Measurements from ENCODE around the gene GNG14.
"Not testable (repeated sequence)": the region's sequence is repeated elsewhere in the genome, so short reads cannot be mapped to it uniquely, and the experiment has no call there.

The GNG14 gene

DNA sequence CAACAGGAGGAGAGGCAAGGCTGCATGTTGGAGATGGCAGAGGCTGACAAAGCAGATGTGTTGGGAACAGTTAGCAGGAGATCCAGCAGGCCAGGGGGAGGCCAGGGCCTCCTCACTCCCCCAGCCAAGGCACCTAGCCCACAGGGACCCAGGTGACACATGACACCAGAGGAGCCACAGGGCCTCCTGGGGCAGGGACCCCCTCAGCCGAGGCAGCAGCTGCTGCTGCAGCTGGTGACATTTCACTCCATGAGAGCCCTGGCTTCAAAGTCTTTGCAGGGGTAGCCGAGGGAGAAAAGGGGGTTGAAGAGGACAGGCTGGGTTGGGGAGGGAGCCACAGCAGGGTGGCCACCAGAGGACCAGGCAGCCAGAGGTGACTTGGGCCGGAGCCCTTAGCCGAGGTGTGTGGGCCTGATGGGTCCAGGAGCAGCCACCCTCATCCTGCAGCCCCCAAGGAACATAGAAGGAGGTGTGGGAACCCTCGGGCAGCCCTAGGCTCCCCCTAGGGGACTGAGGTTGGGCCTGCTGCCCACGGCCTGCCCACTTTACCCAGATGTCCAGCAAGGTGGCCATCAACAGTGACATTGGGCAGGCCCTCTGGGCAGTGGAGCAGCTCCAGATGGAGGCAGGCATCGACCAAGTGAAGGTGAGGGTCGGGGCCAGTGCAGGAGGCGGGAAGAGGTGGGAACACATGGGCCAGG lies at the start of gene GNG14:
Gene GNG14, plus strand, starts transcription at position 503 of the 701 bp plus-strand sequence. Its CDS starts 51 bp downstream, at position 554.
- DNase-seq: no peak

DNA sequence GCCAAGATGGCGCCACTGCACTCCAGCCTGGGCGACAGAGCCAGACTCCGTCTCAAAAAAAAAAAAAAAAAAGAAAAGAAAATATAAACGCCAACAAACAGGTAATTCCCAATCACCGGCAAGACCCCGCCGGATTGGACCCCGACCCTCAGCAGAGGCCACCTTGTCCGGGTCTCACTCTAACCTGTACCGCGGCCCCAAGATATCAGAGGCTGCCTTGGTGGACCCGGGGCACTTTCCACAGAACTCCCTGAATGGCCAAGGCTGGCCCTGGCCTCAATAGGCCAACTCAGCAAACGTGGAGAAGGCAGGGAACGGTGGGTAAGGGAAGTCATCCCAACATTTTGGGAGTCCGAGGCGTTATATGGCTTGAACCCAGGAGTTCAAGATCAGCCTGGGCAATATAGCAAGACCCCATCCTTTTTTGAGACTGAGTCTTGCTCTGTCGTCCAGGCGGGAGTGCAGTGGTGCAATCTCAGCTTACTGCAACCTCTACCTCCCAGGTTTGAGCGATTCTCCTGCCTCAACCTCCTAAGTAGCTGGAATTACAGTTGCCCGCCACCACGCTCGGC lies 49.1 kb upstream of the GNG14 start:
- DNase-seq: no peak

DNA sequence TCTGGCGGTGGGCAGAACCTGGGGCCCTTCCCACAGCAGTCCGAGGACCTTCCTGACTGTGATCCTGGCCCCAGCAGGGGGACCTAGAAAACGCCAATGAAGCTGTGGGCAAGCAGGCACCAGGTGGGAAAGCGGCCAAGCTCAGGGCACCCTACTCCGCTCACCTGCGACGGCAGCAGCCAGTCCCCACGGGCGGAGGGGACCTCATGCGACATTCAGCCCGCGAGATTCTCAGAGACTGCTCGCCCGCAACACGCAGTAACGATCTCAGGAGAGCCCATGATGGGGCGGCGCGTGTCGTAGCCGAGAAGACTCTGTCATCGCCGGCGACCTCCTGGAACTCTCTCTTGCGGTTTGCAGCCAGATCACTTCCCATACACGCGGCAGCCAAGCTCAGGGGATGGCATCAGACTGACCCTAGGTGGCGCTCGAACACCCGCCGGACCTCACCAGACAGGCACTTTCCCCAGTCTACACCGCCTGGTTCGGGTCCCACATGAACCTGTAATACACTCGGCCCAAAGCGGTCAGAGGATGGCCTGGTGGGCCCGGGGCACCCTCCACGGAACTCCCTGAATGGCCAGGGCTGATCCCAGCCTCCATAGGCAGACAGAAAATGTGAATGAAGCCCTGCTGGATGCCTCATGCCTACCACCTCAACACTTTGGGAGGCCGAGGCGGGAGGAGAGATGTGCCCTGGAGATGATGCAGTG lies 47.7 kb upstream of the GNG14 start:
- DNase-seq: peak; percentile 92

DNA sequence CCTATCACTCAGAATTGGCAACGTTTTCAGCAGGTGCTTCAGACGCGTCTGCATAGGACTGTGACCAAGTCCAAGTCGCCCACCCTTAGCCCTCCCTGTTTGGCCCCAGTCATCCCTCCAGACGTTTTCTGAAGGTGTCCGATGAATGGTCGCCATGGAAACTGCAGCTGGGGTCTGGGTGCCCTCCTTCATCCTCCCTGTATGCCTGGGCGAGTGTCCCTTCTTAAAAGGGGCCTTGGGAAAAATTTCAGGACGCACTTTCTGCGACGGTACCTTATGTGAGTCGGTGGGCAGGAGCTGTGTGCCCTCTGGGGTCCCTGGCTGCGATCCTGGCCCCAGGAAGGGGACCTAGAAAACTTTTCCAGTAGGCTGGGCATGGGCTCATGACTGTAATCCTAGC lies 46.3 kb upstream of the GNG14 start:
- DNase-seq: no peak

DNA sequence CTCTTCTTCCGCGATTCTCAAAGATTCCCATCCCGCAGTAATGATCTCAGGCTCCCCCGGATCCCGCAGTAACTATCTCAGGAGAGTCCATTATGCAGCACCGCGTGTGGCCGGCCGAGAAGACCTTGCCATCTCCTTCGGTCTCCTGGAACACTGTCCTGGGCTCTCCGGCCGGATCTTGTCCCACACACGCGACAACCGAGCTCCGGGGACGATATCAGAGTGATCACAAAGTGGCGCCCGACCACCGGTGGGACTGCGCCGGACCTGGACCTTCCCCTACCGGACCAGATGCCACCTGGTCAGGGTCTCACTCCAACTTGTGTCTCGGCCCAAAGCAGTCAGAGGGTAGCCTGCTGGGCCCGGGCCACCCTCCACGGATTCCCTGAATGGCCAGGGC lies 45.3 kb upstream of the GNG14 start:
- DNase-seq: no peak

DNA sequence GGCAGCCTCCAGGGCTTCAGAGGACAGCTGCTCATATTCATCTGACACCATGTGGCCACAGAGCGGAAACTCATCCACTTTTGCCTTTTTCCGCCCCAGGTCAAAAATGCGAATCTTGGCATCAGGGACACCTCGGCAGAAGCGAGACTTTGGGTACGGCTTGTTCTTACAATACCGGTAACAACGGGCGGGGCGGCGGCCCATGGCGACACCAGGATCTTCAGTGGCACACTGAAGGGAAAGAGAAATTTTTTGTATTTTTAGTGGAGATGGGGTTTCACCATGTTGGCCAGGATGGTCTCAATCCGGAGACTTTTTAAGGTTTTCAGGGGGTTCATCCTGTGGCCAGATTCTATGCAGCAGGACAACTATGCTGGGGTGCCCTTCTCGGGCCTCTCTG lies 44.1 kb upstream of the GNG14 start:
- not testable (repeated sequence) for DNase-seq

DNA sequence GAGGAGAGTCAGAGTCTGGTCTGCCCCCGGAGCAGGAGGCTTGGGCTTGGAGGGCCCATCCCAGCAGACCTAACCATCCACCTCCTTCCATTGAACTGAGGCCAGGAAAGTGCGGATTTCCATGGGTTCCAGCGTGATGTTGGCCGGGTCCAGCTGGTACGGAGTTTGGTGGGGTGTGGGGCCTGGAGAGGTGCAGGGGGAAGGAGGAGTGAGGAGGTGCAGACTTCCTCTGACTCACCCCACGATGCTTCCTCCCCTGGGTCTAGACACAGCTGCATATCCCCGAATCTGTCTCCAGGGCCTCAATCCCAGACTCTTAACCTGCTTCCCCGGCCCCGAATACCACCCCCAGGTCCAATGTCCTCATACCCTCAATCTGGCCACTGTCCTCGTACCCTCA lies 41.2 kb upstream of the GNG14 start:
- DNase-seq: no peak

DNA sequence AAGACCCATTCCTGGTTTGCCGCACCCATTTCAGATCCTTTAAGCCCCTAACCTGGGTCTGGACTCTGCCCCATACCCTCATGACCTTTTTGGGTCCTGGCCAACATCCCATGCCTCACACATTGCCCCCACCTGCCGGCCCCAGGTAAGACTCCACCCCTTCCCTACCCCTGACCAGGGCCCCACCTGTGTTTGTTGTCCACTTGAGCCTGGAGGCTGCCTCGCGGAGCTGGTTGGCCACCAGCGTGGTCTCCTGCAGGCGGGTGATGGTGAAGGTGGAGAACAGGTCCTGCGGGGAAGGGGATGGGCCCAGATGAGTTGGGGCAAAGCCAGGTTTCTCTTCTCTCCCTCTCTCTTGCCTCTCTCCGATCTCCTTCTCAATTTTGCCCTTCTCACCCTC lies 40.8 kb upstream of the GNG14 start:
- no peak for DNase-seq

DNA sequence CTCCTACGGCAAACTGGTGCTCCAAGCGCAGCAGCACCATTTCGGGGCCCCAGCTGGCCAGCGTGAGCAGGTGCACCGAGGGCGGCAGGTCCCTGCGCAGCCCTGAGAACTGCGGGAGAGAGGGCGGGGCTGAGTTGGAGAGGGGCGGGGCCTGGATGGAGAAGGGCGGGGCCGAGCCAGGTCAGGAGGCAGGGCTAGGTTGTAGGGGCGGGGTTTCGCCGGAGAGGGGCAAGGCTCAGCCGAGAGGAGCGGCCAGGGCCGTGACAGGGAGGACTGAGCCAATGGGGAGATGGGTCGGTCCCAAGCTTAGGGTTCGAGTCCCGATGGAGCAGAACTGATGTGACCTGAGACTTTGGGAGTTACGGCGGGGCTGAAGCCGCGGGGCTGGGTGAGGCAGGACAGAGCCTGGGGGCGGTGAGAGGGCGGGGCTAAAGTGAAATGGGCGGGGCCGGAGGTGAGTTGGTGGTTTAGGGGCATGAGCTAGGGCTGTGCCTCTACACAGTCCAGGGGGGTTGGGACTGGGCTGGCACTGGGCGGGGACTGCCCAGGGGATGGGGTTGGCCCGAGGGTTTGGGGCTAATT lies 40.2 kb upstream of the GNG14 start:
- peak; percentile 77 for DNase-seq

DNA sequence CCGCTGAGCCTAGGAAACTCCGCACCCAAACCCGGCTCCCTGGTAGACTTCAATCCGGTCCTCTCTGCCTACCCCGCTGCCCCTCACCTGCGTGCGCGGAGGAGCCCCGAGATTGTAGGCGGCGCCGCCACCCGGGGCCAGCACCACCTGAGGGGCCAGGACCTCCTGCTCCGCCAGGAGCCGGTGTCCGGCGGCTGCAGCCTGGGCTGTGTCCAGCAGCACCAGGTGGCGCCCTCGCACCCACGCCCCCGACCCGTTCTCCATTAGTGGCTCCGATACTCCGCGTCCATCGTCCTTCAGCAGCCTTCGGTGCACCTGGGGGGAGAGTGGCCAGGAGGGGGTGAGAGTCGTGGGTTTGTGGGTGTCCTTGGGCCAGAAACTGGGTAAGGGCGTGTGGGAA lies 39.7 kb upstream of the GNG14 start:
- DNase-seq: no peak

DNA sequence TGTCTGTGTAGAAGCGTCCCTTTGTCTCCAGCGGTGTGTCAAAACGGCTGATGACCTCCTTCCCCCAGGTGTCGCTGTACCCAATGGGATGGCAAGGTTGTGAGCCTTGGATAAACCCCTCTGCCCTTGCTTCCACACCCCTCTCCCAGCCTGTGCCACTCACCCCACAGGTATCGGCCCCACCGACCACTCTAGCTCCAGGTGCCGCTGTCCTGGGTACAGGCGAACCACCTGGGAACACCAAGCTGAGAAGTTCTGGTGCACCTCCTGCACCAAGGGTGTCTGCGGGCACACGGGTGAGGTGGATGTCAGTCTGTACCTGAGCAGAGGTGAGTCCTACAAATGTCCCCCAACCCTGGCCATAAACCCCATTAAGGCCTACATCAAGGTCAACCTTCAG lies 37.9 kb upstream of the GNG14 start:
- no peak for DNase-seq

DNA sequence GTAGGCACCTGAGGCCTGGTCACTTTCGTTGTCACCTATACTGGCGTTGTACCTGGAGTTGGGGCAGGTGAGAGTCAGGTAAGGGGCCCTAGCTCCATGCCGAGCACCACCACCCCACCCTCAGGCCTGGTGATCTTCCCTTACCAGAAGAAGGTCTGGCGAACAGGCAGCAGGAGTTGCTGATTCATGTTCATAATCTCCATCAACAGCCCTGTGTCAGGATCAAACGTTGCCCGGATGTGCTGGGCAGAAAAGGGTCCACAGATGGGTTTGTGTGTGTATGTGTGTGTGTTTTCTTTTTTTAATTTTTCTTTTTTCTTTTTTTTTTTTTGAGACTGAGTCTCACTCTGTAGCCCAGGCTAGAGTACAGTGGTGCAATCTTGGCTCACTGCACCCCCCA lies 35.6 kb upstream of the GNG14 start:
- no peak for DNase-seq

DNA sequence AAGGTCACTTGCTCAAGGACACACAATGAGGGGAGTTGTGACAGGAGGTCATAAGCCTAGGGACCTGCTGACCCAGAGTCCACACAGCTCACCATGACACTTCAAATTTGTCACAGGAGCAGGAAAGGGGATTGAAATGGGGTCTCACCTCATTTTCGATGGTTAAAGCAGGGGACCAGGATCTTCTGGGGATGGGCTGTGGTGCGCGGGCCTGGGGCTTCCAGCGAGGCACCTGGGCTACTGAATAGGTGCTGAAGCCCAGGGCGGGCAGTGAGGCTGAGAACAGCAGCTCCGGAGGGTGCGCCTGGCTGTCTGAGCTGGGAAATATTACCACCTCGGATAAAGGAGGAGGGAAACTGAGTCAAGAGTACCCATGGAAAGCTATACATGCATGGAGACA lies 32.3 kb upstream of the GNG14 start:
- no peak for DNase-seq

DNA sequence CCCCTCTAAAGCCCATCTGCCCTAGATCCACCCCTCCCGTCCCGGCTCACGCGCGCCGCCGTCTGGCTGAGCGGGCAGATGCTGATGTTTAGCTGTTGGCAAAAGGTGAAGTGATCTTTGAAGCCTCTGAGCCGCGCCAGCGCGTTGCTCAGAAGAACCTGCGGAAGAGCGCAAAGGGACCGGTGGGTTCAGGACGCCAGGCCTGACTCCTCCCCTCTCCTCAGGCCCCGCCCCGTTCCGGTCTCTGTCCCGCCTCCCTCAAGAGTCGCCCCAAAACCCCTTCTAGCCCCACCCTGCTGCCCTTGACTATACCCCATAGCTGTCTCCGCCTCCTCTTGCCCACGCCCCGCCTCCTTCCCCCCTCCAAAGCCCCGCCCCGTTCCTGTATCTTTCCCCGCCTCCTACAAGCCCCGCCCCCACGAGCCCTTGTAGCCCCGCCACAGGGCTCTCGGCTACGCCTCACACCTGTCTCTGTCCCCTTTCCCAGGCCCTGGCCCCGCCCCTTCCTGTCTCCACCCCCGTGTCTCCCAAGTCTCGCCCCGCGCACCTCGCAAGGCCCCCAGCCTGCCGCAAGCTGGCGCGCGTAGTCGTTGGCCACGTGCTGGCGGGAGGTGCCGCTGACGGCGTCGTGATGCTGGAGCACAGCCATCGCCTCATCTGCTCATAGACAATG lies 30.8 kb upstream of the GNG14 start:
- peak; percentile 21 for DNase-seq

DNA sequence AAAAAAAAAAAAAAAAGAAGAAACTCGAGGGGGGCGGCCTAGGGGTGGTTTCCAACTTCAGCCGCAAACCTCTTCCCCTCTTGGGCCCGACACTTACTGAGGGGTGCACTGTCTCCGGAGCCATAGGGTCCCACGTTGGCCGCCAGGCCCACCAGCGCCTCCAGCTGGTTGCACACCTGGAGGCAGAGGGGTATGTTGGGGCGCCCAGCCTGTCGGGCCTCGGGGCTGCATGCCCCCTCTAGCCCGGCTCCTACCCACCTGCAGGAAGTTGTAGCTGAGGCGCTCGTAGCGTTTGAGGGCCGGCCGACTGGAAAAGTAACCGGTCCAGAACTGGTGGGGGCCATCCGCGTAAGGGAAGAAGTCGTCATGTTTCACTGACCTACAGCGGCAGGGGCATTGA lies 29.8 kb upstream of the GNG14 start:
- DNase-seq: no peak

DNA sequence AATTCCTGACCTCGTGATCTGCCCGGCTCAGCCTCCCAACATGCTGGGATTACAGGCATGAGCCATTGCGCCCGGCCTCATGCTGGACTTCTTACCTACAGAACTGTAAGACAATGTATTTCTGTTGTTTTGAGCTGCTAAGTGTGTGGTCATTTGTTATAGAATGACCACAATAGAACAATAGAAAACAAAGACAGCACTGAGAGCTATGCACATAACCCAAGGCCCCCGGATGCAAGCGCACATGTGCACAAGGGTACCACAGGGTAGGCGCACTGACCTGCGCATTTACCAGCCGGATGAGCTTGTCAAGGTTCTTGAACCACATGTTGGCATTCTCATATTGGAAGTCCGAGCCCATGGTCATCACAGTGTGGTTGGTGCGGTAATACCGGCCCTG lies 26.8 kb upstream of the GNG14 start:
- no peak for DNase-seq

DNA sequence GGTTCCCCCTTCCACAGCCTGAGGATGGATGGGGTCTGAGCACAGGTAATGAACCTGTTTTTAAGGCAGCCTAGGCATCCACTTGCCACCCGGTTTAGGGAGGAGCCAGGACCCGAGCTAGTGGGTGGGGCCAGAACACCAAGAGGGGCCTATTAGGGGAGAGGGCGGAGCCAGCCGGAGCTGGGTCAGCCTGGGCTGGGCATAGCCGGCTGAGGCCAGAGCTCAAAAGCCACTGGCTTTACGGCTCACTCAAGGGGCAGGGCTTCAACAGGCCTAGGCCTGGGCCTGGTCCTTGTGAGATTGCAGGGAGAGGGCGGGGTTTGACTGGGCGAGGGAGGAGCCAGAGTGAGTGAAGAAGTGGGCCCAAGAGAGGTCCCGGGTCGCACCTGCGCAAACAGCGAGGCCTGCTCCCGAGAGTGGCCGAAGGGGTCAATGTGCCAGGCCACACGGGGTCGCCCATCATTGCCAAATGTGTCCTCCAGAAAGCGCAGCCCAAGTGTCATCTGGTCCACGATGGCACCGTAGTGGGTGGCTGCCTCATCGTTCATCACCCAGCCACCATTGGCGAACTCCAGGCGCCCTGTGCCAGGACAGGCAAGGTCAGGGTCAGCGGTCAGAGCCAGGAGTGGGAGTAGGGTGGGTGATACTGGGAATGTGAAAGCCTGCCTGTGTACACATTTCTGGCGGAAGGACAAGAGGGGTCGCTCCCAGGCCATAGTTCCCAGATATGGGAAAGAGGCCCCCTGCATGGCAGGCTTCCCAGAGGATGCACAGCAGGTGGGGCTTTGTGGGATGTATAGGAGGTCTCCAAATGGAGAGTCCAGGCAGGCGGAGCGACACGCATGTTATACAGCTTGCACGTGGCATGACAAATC lies 23.2 kb upstream of the GNG14 start:
- peak; percentile 82 for DNase-seq

DNA sequence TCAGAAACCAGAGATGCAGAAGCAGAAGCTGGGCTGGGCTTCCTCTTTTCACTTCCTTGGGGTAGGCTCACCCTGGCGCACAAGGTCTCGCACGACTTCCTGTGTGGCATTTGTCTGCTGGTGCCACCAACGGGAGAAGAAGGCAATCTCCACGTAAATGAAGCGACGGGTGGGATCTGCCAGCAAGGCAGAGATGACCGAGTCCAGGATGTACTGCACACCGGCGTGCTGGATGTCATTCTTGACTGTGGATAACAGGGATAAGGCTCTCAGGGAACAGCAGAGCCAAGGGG lies 22.6 kb upstream of the GNG14 start:
- no peak for DNase-seq

DNA sequence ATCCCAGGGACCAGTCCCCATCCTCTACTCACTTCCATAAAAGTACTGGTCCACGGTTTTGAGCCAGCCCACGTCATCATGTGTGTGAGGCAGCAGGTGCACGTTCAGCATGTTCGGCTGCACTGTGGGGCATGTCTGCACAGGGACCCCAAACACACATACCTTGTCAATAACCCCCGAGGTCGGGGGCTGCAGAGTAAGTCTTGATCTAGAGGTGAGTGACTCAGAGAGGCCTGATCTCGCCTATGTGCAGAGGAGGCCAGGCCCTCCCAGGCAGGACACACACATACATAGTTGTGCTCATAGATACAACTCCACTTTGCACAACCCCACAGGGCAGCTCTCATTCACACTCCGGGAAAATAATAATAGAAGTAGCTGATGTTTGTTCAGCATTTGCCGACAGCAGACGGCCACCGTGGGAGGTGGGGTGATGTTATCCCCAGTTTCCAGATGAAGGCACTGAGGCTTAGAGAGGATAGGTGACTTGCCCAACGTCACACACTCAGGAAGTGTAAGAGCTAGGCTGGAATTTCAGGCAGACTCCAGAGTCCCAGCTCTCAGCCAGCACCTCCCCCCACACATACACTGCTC lies 22.0 kb upstream of the GNG14 start:
- DNase-seq: no peak

DNA sequence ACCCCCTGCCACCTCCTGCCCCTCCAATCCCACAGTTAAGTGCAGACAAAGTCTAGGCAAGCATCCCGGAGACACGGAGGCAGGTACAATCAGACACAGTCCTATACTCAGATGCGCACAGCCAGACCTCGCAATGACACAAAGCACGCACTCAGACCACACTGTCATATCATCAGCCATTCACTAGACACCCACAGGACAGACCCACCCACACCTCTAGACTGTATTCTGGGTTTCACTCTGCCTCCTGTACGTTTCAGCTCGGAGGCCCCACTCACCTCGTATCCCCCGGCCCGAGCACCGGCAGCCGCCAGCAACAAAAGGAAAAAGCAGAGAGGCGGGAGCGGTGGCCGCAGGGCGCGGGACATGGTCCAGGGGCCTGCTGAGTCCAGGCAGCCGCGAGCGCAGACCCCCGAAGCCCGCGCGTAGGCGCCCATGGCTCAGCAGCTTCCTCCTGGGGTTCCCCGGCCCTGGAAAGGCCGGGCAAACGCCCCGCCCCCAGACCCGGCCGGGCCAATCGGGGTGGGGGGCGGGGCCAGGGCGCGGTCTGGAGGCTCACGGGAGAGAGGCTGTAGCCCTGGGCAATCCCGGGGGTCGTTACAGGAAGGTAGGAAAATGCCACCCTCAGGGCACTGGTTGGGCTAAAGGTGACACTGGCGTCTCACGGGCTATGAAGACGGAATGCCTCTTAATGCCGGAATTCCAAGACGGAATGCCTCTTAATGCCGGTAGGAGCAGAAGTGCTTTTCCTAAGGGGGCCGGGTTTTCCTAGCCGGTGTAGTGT lies 21.3 kb upstream of the GNG14 start, which contains the start of the genes MAN2B1 and WDR83:
Gene MAN2B1, minus strand, starts transcription at position 478 of the 784 bp plus-strand sequence. Its CDS starts 41 bp downstream, at position 437.
Gene WDR83, plus strand, starts transcription at position 543 of the 784 bp plus-strand sequence. CDS start 2,984 bp downstream, outside the sequence.
- peak; percentile 95 for DNase-seq

DNA sequence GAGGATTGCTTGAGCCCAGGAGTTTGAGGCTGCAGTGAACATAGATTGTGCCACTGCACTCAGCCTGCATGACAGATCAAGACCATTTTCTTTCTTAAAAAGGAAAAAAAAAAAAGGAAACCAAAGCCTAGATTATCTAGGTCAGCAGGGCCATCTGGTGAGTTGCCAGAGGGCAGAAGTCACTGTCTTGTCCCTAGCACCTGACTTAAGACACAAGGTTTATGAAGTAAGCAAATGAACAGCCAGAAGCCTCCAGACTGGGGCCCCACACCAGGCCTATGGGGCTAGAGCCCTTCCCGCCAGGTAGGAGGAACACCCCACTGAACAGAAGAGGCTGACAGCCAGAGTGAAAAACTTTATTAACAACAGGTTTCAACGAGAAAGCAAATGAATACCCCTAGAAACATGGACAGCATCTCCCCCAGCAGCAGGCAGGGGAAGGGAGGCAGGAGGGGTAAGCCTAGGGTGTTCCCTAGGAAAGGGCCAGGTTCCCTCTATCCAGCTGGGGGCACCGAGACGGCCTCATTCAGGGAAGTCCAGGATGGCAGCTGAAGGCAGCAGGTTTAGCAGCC lies 20.0 kb upstream of the GNG14 start:
- no peak for DNase-seq
